C4-2B (cell line): ENCODE results near the gene RXRA.

Experiments
- H3K27ac ChIP-seq: fragments of 450-650 bp; 2 replicates; pipeline ENCODE4 v1.5.1; 2017
- ZFX ChIP-seq: fragments of 450-650 bp; IDR thresholded peaks from 2 replicates; pipeline ENCODE4 v1.6.1; 2017
- TF ChIP-seq, protein P1 (sequence below): fragments of 450-650 bp; conservative IDR thresholded peaks from 2 replicates; pipeline ENCODE4 v1.5.1; 2017; ENCODE audit warnings: mild to moderate bottlenecking

RXRA gene

DNA sequence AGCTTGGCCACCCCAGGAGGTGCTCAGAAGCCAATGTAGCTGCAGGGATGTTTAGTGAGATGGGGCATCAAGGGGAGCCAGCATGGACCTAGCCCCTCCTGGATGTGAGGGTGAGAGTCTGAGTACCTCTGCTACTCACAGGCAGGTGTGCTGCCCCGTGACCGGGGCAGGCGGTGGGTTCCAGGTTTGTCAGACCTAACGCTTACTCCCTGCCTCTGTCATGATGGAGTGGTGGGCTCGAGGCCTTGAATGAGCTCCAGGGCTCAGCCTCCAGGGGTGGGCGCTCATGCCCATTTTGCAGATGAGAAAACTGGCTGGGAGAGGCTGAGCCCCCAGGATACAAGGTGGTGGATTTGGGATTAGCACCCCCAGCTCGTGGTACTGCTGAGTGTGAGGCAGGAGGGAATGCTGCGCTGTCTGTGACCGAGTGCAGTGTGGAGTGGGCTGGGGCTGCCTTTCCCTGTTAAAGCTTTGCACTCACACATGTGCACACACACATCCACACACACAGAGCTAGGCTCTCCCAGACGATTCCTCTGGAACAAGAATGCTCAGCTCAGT is 1.5 kb downstream of the RXRA start:
- TF ChIP-seq, protein P1, sequence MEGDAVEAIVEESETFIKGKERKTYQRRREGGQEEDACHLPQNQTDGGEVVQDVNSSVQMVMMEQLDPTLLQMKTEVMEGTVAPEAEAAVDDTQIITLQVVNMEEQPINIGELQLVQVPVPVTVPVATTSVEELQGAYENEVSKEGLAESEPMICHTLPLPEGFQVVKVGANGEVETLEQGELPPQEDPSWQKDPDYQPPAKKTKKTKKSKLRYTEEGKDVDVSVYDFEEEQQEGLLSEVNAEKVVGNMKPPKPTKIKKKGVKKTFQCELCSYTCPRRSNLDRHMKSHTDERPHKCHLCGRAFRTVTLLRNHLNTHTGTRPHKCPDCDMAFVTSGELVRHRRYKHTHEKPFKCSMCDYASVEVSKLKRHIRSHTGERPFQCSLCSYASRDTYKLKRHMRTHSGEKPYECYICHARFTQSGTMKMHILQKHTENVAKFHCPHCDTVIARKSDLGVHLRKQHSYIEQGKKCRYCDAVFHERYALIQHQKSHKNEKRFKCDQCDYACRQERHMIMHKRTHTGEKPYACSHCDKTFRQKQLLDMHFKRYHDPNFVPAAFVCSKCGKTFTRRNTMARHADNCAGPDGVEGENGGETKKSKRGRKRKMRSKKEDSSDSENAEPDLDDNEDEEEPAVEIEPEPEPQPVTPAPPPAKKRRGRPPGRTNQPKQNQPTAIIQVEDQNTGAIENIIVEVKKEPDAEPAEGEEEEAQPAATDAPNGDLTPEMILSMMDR = no peak
- TF ChIP-seq ZFX = no peak
- H3K27ac ChIP-seq = peak overlapping the region; percentile 91

DNA sequence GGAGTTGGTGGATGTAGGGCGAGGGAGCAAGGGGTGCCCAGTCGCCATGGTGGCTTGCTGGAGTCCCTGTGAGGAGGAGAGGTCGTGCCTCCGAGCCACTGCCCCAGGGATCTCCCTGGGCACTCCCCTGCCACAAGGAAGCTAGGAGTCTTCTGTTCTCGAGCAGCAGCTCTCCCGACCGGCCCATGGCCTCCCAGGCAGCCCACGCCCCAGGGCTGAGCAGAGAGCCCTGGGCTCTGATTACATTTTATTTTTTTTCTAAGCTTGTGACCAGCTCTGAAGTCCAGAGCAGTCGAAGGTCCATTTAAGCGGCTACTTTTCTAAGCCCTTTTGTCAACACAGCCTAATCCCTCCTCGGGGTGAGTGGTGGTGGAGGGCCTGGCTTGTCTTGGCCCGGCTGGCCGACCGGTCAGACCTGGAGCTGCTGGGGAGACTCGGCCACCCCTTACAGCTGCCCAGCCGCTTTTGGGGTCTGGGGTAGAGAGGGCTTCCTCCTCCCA is 2.1 kb downstream of the RXRA start:
- H3K27ac ChIP-seq = peak overlapping the region; percentile 91
- TF ChIP-seq, protein P1 = no peak
- TF ChIP-seq ZFX = no peak

DNA sequence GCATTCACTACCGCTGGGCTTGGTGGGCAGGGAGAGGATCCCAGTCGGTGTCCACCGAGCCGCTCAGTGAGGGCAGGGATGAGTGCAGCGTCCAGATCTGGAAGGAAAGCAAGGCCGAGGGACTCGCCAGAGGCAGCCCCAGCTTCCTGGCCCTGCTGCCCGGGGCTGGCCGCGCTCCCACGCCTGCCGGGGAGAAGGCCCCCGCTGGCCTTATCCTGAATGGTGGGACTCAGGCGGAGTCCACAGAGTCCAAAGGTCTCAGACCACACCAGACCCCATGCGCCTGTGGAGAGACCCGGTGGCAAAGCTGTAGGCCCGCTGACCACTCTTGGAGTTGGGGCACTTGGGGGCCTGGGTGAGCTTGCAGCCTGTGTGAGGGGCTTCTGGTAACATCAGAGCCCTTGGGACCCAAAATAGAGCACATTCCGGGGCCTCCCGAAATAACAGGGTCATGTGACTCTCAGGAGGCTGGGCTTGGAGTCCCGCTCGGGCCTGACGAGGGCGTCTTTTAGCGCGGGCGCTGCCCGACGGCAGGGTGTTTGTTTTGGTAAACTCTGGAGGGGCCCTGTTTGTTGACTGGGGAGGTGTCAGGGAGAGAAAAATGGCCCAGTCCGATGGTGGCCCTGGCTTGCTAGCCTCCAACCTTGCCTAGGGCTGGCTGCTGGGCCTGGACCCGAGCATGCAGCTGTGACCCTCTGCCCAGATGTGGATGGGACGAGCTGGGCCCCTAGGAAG is 2.8 kb downstream of the RXRA start:
- TF ChIP-seq ZFX = 0 out of 2 replicates have a peak, but pooled peaks have one; percentile 20
- TF ChIP-seq, protein P1 = no peak
- peak overlapping the region; percentile 91 for H3K27ac ChIP-seq

DNA sequence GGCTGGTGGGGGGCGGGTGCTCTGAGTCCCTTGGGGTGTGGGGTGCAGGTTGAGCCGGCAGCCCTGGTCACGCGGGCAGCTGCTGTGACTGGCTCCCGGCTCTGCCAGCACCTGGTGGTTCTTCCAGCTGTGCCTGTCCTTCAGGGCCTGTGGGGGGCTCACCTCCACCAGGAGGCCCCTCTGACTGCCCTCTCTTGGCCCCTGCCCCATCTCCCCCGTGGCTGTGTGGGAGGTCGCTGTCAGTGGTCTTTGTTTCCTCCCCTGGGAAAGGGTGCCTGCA is 3.3 kb downstream of the RXRA start:
- TF ChIP-seq, protein P1 = no peak
- no peak for TF ChIP-seq ZFX

DNA sequence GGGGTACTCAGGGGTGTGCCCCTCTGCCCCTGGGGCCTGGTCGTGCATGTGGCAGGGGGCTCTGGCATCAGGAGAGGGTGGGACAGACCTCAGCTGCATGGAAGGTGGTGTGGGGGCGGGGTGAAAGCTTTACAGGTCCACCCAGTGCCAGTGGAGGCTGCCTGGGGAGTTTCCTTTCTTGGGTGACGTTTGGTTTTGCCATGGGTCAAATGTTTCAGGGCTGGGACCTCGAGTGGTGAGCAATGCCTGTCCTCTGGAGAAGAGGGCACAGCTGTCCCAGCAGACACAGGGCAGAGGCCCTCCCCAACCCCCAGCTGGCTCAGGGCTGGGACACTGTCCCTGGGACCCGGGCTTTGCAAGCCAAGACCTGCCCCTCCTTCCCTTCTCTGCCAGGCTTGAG is 3.6 kb downstream of the RXRA start:
- TF ChIP-seq, protein P1 = no peak
- TF ChIP-seq ZFX = no peak
- H3K27ac ChIP-seq = peak overlapping the region; percentile 91

More for the DNA sequence above, 3.3 kb downstream of the RXRA start:
- H3K27ac ChIP-seq = peak overlapping the region; percentile 91

DNA sequence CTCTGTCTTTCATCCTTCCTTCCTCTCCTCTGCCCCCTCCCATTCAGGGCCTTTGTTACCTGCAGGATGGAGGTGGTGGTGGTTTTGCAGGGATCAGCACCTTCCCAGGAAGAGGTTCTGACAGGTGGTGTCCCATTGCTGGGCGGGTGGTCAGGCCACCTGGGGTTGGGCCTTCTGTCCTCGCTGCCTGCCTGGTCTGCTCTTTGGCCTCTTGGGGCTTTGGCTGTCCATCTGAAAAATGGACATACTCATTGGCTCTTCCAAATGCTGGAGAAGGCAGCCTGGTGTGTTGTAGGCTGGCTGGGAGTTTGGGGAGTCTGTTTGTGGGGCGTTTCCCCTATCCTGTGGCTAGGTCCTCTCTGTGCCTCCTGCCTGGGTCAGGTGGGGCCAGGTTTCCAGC is 4.3 kb downstream of the RXRA start:
- TF ChIP-seq, protein P1 = no peak
- no peak for TF ChIP-seq ZFX
- H3K27ac ChIP-seq = peak overlapping the region; percentile 91

DNA sequence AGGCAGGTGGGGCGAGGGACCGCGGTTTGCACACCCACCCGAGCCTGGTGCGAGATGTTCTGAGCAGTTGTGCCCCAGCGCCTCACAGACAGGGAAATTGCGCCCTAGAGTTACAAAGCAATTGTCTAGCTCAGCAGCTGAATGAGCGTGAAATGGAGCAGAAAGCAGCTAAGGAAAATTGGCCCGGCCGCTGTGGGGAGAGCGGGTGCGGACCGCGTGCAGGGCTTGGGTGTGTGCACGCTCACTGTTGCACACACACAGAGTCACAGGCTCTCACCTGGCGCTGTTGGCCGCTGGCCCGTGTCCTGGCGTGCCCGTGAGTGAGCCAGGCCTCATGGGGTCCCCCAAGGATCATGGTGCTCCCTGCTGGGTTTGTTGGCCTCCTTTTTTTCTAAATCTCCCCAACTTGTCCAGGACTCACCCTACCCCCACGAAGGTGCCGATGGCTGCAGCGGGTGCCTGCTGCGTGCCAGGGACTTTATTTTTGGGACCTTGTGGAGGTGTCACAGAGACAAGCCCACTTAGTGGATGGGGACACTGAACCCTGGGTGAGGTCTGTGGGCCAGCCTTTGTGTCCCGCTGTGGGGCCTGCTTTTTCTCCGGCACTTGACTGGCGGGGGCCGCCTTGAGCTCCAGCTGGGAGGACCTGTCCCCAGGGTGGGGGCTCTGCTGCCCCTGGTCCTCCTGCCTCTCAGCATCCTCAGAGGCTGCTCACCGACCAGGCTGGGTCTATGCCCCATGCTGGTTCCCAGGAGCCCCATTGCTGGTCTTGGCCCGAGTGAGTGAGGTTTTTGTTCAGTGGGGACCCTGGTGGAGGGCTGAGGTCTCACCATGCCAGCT is 5.2 kb downstream of the RXRA start:
- TF ChIP-seq, protein P1 = no peak
- no peak for TF ChIP-seq ZFX
- H3K27ac ChIP-seq = no peak overlapping the region
